ENCODE data around the gene SEBOX.

DNA sequence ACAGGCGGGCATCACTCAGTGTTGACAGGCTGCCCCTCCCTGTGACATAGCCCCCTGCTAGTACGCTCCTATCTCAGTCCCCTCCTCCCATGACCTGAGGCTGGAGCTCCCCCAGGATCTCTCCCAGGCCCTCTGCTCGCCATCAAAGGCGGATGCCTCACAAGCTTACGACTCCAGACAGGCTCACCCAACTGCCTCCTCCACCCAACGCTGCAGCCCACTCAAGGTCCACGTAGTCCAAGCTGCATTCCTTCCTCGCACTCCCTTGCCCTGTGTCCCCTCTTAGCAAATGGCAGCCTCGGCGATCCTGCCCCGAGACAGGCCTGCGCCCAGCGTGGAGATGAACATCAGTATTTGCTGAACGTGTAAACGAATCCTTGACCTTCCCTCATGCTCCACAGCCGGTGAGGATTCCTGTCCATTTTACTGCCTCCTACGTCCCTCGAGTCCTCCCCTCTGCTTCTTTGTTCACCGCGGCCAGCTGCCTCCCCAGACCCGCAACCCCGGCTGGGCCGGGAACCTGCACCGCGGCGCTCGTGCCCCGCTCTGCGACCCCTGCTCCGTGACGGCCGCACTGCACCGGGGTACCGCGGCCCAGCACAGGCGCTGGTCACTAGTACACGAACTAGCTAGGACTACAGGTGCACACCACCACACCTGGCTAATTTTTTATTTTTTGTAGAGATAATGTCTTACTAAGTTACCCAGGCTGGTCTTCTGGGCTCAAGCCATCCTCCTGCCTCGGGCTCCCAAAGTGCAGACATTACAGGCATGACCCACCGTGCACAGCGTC, 46.8 kb downstream of the SEBOX start:
- TF ChIP-seq FOXA1 (IDR thresholded peaks at IDR 0.05): no peak
- TF ChIP-seq SP1 (IDR thresholded peaks at IDR 0.05): no peak
- TF ChIP-seq, protein P1, sequence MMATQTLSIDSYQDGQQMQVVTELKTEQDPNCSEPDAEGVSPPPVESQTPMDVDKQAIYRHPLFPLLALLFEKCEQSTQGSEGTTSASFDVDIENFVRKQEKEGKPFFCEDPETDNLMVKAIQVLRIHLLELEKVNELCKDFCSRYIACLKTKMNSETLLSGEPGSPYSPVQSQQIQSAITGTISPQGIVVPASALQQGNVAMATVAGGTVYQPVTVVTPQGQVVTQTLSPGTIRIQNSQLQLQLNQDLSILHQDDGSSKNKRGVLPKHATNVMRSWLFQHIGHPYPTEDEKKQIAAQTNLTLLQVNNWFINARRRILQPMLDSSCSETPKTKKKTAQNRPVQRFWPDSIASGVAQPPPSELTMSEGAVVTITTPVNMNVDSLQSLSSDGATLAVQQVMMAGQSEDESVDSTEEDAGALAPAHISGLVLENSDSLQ (IDR thresholded peaks at IDR 0.05): no peak
- TF ChIP-seq FOXK2 (IDR thresholded peaks at IDR 0.05): no peak
- no peak for TF ChIP-seq L3MBTL2 (conservative IDR thresholded peaks at IDR 0.05)
- TF ChIP-seq TARDBP (IDR thresholded peaks at IDR 0.05): no peak
- TF ChIP-seq FOXM1 (IDR thresholded peaks at IDR 0.05; ENCODE audit: borderline replicate concordance): no peak
- no peak for TF ChIP-seq ARNT (IDR thresholded peaks at IDR 0.05)
